Epithelial cell of proximal tubule (primary cell): ENCODE data around the gene XG. TPM values are rescaled to one million over a fixed set of nuclear protein-coding genes. Genes with fewer than 3 reads are reported as not detected.
"Not testable (repeated sequence)": the region's sequence is repeated elsewhere in the genome, so short reads cannot be mapped to it uniquely, and the experiment has no call there.

Experiments
- DNase-seq: peaks from one replicate; pipeline ENCODE4 v3.0.0-alpha.2; 2011; ENCODE audit warnings: low read depth
- H3K4me3 ChIP-seq: 2 replicates; pipeline ENCODE4 v1.5.1; 2011; ENCODE audit warnings: low read depth, mild to moderate bottlenecking, low read length
- CTCF ChIP-seq: conservative IDR thresholded peaks from 2 replicates; pipeline ENCODE4 v1.5.1; 2012; ENCODE audit warnings: low read depth, mild to moderate bottlenecking, low read length
- total RNA-seq: library from RNA; depleted of rRNA; stranded (reverse); fragments of >200 nt; gene quantifications from 2 replicates; pipeline ENCODE4 v1.2.3, GENCODE V29; 2015

XG gene
- total RNA-seq, 1 donor from 2014 or later, result not detected

- no peak for TF ChIP-seq CTCF
- no peak for DNase-seq
- H3K4me3 ChIP-seq, result no peak overlapping the region
Observed at GRCh38 chrX:2767631-2768455, 16.0 kb downstream of the XG start.

DNA sequence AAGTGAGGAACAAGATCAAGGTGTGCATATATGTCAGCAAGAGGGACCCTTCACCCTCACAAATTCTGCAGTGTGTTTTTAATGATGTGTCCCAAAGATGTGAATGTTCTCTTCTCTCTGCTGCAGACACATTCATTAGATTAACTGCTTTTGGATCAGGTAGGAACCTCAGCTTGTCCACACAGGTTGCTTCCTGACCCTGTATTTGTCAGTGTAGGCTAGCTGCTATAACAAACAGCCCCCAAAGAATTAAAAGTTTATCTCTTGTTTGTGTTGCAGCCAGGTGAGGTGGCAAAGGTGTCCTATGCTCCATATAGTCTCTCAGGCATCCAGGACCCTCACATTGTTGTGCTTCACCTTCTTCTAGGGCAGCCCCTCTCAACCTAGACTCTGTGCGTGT lies 17.8 kb downstream of the XG start:
- DNase-seq, result no peak
- no peak for TF ChIP-seq CTCF
- H3K4me3 ChIP-seq, result no peak overlapping the region

- not testable (repeated sequence) for H3K4me3 ChIP-seq, DNase-seq
Observed at GRCh38 chrX:2773166-2774055, 21.6 kb downstream of the XG start.

GRCh38 chrX:2774057-2774456 lies 22.2 kb downstream of the XG start:
- H3K4me3 ChIP-seq, result no peak overlapping the region
- no peak for DNase-seq
- TF ChIP-seq CTCF, result no peak

- no peak for DNase-seq
- no peak overlapping the region for H3K4me3 ChIP-seq
- TF ChIP-seq CTCF, result no peak
Observed at GRCh38 chrX:2774776-2775175, 22.9 kb downstream of the XG start.

DNA sequence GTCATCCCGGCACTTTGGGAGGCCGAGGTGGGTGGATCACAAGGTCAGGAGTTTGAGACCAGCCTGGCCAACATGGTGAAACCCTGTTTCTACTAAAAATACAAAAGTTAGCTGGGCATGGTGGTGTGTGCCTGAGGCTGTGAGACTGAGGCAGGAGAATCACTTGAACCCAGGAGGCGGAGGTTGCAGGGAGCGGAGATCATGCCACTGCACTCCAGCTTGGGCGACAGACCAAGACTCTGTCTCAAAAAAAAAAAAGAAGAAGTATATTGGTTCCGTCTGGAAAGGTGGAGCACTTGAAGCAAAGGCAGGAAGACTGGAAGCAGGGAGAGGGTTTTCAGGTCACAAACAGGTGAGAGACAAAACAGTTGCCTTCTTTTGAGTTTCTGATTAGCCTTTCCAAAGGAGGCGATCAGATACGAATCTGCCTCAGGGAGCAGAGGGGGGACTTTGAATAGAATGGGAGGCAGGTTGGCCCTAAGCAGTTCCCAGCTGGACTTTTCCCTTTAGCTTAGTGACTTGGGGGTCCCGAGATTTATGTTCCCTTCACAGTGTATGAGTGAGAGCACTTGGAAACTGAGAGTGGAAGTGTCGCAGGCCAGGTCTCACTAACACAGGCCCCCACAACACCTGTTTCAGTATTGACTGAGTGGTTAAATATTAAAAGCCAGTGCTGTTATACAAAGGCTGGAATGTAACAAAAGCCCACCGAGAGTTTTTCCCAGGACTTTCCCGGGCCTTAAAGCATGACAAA lies 28.8 kb downstream of the XG start:
- DNase-seq, H3K4me3 ChIP-seq: not testable (repeated sequence)

DNA sequence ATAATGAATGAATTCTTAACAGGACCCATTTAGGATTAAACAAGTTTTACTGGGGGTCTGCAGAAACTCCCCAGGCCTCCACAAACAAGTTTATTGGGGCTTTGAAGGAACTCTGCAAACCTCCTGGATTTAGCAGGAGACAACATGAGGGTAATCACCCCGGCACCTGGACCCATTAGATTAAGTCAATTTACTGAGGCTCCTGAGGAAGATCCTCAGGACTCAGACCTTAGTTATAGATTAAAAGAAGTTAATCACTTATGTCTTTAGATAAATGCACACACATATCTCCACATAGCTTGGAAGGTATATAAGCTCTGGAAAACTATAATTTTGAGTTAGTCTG lies 29.4 kb downstream of the XG start:
- DNase-seq, result no peak
- no peak for TF ChIP-seq CTCF
- no peak overlapping the region for H3K4me3 ChIP-seq
